Measurements from ENCODE around the gene MRPL55.

The MRPL55 gene

DNA sequence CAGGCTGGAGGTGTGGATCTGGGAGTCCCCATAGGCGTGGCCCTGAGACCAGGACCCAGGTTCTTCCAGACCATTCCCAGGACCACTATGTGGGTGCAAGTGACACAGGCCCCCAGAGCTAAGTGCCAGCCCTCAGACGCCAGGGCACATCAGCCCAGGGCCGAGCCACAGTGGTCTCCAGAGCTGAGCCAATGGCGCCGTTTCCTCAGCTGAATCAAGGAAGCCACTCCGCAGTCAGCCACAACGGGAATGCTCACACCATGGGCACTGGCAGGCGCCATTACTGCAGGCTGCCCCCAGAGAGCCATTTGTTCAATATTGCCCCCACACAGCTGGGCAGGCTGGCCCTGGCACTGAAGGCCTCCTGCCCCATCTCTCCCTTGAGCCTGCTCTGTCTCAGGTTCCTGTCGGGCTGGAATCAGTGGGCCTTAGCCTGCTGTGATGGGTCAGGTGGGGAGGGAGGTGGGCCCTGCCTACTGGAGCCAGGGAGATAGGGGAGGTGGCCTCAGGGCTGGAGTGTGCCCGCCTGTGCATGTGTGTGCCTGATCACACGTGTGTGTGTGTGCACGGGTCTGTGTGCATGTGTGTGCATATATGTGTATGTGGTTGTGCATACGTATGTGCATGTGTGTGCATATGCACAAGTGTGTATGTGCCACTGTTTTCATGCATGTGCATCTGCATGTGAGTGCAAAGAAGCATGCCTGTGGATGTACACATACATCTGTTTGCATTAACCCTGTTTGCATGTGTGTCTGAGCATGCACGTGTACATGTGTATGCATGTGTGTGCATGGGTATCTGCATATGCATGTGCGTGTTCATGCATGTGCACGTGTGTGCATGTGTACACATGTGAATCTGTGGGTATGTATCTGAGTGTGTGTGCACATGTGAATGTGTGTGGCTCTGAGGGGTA is 46.8 kb upstream of the MRPL55 start:
- H3K4me3 ChIP-seq (ENCODE audit: low read depth, low read length) = no peak overlapping the region
- TF ChIP-seq CTCF (IDR thresholded peaks at IDR 0.05; ENCODE audit: insufficient read depth, low read depth, low read length, missing control alignments) = no peak
- DNase-seq (ENCODE audit: low read depth) = no peak

DNA sequence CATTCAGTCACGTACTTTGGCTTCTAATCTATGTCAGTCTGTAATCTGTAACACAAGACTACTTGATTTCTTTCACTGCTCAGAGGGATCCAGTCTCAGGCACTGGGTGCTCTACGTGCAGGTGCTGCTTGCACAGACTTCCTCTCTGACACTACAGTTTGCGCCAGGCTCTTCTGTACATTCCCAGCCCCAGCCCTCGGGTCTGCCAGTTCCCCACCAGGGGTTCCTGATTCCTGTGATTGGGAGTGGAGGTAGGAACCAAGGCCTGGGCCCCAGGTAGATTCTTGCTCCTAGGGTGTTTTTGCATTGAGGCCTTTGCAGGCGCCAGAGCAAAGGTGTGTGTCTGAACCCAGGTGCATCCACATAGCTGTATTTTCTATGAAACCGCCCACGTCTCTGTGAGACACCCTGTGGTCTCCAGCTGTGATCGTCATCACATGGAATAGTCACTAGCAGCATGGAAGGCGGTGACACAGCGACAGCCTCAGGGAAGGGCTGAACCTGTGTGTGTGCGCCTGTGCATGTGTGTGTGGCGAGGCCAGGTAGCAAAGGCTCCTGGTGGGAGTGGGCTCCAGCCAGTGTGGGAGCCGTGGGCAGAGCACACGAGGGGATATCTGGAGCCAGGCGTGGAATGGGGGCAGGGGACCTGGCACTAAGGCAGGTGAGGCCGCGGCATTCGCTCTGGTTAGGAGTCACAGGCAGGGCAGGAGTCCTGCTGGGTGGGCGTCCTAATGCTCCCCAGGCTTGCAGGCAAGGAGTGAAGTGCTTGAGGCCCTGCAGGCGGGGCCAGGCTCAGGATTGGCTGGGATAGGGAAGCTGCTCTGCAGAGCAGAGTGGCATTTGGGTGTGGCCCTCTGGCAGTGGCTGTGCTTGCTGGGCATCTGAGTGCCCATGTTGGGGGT is 45.8 kb upstream of the MRPL55 start:
- no peak for TF ChIP-seq CTCF (IDR thresholded peaks at IDR 0.05; ENCODE audit: insufficient read depth, low read depth, low read length, missing control alignments)
- no peak overlapping the region for H3K4me3 ChIP-seq (ENCODE audit: low read depth, low read length)
- no peak for DNase-seq (ENCODE audit: low read depth)

- DNase-seq (ENCODE audit: low read depth) = no peak
- no peak overlapping the region for H3K4me3 ChIP-seq (ENCODE audit: low read depth, low read length)
- no peak for TF ChIP-seq CTCF (IDR thresholded peaks at IDR 0.05; ENCODE audit: insufficient read depth, low read depth, low read length, missing control alignments)
Observed at GRCh38 chr1:228154021-228154669, 45.0 kb upstream of the MRPL55 start.

DNA sequence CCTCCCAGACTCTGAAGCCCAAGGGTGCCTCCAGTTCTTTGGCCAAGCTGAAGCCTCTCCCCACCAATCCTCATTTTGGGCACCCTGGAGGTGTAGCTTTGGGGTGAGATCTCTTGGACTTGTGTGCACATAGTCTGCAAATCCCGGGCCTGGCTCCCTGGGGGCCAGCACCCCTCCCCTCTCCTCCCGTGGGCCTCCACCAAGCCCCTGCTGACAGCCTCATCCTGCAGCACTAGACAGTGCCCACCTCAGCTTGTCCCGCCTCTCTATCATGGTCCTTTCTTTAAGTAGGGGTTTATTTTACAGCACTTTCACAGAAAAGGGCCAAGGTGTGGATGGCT is 43.8 kb upstream of the MRPL55 start:
- TF ChIP-seq CTCF (IDR thresholded peaks at IDR 0.05; ENCODE audit: insufficient read depth, low read depth, low read length, missing control alignments) = no peak
- DNase-seq (ENCODE audit: low read depth) = no peak

DNA sequence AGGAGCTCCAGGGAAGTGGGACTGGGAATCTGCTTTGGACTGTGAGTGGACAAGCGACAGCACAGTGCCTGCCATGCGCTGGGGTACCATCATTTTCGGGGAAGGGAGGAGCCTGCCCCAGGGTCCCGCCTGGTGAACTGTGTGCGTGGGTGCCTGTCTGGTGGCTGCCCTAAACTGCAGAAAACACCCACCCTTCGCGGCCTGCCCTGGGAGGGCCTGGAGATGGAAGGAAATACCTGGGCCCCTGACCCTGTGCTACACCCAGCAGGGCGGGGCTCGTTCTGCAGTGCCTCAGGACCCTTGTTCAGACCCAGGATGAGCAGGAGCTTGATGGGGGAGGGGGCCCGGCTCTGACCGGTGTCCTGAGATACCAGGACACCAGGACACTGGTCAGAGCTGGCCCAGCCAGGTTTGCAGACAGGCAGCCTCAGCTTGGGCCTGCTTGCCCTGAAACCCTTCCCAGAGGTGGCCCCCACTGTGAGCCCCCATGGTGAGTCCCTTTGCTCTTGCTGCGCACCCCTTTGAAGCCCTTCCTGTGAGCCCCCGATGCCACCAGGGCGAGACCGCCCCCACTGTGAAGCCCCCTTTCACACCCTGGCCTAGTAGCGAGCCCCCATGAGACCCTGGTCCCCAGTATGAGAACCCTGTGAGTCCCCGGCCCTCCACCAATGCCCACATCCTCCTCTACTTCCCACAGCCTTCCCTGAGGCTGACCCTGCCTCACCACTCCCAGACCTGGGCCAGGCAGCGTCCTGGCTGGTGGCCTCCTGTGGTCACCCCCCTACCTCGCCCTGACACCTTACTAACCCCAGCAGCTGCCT is 43.2 kb upstream of the MRPL55 start:
- H3K4me3 ChIP-seq (ENCODE audit: low read depth, low read length) = no peak overlapping the region
- DNase-seq (ENCODE audit: low read depth) = no peak
- no peak for TF ChIP-seq CTCF (IDR thresholded peaks at IDR 0.05; ENCODE audit: insufficient read depth, low read depth, low read length, missing control alignments)

More for the DNA sequence above, 43.8 kb upstream of the MRPL55 start:
- no peak overlapping the region for H3K4me3 ChIP-seq (ENCODE audit: low read depth, low read length)

All from GM12865 (cell line).